ENCODE measurements around the gene FHOD1. TPM values are rescaled to one million over a fixed set of nuclear protein-coding genes. Genes with fewer than 3 reads are reported as not detected.

FHOD1 gene
- total and polyA plus RNA-seq, 9 of the 15 experiments (the other 6 are each of a cell fraction or from before 2014, with no cell fraction given) = 18.7 to 126 (median 32.3) TPM

DNA sequence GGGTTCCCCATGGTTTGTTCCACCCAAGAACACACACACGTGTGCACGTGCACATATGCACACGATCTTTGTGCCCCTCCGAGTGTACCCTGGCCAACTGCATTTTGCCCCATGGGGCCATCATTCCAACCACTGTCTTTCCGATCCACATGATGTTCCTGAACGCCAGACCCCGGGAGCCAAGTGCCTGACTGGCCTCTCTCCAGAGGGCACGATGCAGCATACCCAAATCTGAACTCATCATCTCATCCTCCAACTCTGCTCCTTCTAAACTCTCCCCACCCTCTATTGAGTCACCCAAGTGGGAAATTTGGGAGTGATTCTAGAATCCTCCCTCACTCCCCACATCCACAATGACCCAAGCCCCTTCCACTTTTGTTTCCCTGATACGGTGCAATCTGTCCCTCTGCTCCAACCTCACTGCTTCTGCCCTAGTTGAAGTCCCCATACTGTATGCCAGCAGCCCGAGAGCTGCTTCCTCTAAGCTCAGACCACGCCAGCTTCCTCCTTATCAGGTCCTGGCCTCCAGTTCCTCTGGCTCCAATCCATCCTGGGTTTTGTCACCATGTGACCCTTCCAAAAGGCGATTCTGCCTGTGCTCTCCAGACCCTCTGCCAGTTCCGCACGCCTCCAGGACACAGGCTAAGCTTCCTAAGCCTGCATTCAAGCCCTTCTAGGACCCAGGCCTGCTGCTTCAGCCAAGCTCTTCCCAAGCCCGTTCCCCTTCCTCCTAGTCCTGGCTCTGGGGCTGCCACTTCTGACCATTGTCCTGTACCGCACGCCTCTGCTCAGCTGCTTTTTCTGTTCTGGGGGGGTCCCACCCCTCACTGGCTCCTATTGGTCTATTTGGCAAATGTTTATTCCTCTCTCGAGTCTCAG lies 30.4 kb downstream of the FHOD1 start:
- H3K27ac ChIP-seq (ENCODE audit: extremely low read depth, low read depth, low read length) = peak overlapping the region; percentile 42
- H3K9me3 ChIP-seq (replicated peaks; ENCODE audit: control insufficient read depth, insufficient read depth, low read depth, low read length) = no peaks in the 10 kb centered on the region
- FAIRE-seq = peak; percentile 93
- peak overlapping the region; percentile 64 for H3K4me2 ChIP-seq (ENCODE audit: insufficient read depth, low read length)
- intact Hi-C loops (cut with micrococcal nuclease) (no loop called here), in situ Hi-C loops (cut with MboI) (no loop called here)
- DNase-seq (ENCODE audit: extremely low read depth in 1 of 4, low spot score in 3 of 4) = peak; percentile 64 to 83 (median 73)
- no TSS peak for BruUV-seq (replicated peaks)
- peak; percentile 89 for ATAC-seq
- no peaks in the 10 kb centered on the region for H3K36me3 ChIP-seq (ENCODE audit: control insufficient read depth, insufficient read depth, low read length)
- WGBS (ENCODE audit: insufficient coverage, low coverage, missing lambda C conversion rate) = 35% methylated on average over 17 of the region's 18 CpGs
- POLR2A ChIA-PET = interaction anchor here (0.6 to 3.1 kb wide), 6 partner anchors 9 to 20 kb away, joined by 3 to 21 read pairs (median 4); partner anchors contain the start of gene TMEM208
- no peak overlapping the region for H3K4me3 ChIP-seq
- H3K4me1 ChIP-seq (replicated peaks in 1 of 2; ENCODE audit: control insufficient read depth in 2 of 2, insufficient read depth in 2 of 2, low read length in 2 of 2) = peaks cover 20 to 24% of the 10 kb centered on the region in 2 experiments
- H3K9me1 ChIP-seq (ENCODE audit: control insufficient read depth, insufficient read depth, low read length) = no peaks in the 10 kb centered on the region
- H2AFZ ChIP-seq (ENCODE audit: low read depth, low read length) = peak overlapping the region; percentile 94
- H3K27me3 ChIP-seq (ENCODE audit: control insufficient read depth in 2 of 2, insufficient read depth in 2 of 2, low read length in 2 of 2) = no peaks in the 10 kb centered on the region
- H3K9ac ChIP-seq (ENCODE audit: insufficient read depth in 1 of 2, low read depth in 2 of 2, low read length in 2 of 2) = peak overlapping the region; percentile 33 to 89; a peak in 3 of 4 replicates
- CTCF ChIA-PET (ENCODE audit: low intra/inter-chr PET ratio) = no interaction called here
- no peaks in the 10 kb centered on the region for H3K79me2 ChIP-seq (ENCODE audit: control insufficient read depth, insufficient read depth, low read length)
- H4K20me1 ChIP-seq (replicated peaks; ENCODE audit: control insufficient read depth, insufficient read depth, low read length) = no peaks in the 10 kb centered on the region
- peak; percentile 65; the same call in 1 of the 2 replicates for TF ChIP-seq CTBP1 (IDR thresholded peaks at IDR 0.05; ENCODE audit: borderline replicate concordance)
- TF ChIP-seq EHMT2 (IDR thresholded peaks at IDR 0.05) = 0 out of 2 replicates have a peak, but pooled peaks have one; percentile 14
- TF ChIP-seq, protein P1, sequence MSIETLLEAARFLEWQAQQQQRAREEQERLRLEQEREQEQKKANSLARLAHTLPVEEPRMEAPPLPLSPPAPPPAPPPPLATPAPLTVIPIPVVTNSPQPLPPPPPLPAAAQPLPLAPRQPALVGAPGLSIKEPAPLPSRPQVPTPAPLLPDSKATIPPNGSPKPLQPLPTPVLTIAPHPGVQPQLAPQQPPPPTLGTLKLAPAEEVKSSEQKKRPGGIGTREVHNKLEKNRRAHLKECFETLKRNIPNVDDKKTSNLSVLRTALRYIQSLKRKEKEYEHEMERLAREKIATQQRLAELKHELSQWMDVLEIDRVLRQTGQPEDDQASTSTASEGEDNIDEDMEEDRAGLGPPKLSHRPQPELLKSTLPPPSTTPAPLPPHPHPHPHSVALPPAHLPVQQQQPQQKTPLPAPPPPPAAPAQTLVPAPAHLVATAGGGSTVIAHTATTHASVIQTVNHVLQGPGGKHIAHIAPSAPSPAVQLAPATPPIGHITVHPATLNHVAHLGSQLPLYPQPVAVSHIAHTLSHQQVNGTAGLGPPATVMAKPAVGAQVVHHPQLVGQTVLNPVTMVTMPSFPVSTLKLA (conservative IDR thresholded peaks at IDR 0.05) = peak in 1 of 2 experiments; percentile 62; a peak in 2 of 4 replicates
- TF ChIP-seq MYNN (IDR thresholded peaks at IDR 0.05) = 0 out of 2 replicates have a peak, but pooled peaks have one; percentile 40
- no peak for TF ChIP-seq MYNN (CRISPR knock-in tag; IDR thresholded peaks at IDR 0.05)
- TF ChIP-seq RBFOX2 (IDR thresholded peaks at IDR 0.05; ENCODE audit: low read depth, low read length) = peak; percentile 17; the same call in 1 of the 2 replicates
- no peak for TF ChIP-seq MED1 (CRISPR knock-in tag; IDR thresholded peaks at IDR 0.05; ENCODE audit: borderline replicate concordance)
- no peak for TF ChIP-seq U2AF1 (optimal IDR thresholded peaks at IDR 0.05; ENCODE audit: low read depth, low read length)
- TF ChIP-seq, protein P2, sequence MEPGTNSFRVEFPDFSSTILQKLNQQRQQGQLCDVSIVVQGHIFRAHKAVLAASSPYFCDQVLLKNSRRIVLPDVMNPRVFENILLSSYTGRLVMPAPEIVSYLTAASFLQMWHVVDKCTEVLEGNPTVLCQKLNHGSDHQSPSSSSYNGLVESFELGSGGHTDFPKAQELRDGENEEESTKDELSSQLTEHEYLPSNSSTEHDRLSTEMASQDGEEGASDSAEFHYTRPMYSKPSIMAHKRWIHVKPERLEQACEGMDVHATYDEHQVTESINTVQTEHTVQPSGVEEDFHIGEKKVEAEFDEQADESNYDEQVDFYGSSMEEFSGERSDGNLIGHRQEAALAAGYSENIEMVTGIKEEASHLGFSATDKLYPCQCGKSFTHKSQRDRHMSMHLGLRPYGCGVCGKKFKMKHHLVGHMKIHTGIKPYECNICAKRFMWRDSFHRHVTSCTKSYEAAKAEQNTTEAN (CRISPR knock-in tag; IDR thresholded peaks at IDR 0.05) = no peak
- TF ChIP-seq THRAP3 (IDR thresholded peaks at IDR 0.05; ENCODE audit: borderline replicate concordance) = no peak
- TF ChIP-seq, protein P3, sequence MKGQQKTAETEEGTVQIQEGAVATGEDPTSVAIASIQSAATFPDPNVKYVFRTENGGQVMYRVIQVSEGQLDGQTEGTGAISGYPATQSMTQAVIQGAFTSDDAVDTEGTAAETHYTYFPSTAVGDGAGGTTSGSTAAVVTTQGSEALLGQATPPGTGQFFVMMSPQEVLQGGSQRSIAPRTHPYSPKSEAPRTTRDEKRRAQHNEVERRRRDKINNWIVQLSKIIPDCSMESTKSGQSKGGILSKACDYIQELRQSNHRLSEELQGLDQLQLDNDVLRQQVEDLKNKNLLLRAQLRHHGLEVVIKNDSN (CRISPR knock-in tag; IDR thresholded peaks at IDR 0.05) = peak; percentile 77
- no peak for TF ChIP-seq ZNF561 (CRISPR knock-in tag; conservative IDR thresholded peaks at IDR 0.05)
- no peak for TF ChIP-seq MIER1 (IDR thresholded peaks at IDR 0.05; ENCODE audit: low read depth)
- peak; percentile 64 for TF ChIP-seq L3MBTL2 (IDR thresholded peaks at IDR 0.05)
- TF ChIP-seq ZNF12 (CRISPR knock-in tag; IDR thresholded peaks at IDR 0.05) = no peak
- TF ChIP-seq, protein P4, sequence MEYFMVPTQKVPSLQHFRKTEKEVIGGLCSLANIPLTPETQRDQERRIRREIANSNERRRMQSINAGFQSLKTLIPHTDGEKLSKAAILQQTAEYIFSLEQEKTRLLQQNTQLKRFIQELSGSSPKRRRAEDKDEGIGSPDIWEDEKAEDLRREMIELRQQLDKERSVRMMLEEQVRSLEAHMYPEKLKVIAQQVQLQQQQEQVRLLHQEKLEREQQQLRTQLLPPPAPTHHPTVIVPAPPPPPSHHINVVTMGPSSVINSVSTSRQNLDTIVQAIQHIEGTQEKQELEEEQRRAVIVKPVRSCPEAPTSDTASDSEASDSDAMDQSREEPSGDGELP (CRISPR knock-in tag; IDR thresholded peaks at IDR 0.05; ENCODE audit: borderline replicate concordance) = peak; percentile 66; the same call in 1 of the 2 replicates

Measured in K562 (cell line).